ENCODE results near the gene PSORS1C2. TPM values are rescaled to one million over a fixed set of nuclear protein-coding genes. Genes with fewer than 3 reads are reported as not detected.

Gene PSORS1C2
- total RNA-seq, 1 experiment from 2014 or later, result not detected

DNA sequence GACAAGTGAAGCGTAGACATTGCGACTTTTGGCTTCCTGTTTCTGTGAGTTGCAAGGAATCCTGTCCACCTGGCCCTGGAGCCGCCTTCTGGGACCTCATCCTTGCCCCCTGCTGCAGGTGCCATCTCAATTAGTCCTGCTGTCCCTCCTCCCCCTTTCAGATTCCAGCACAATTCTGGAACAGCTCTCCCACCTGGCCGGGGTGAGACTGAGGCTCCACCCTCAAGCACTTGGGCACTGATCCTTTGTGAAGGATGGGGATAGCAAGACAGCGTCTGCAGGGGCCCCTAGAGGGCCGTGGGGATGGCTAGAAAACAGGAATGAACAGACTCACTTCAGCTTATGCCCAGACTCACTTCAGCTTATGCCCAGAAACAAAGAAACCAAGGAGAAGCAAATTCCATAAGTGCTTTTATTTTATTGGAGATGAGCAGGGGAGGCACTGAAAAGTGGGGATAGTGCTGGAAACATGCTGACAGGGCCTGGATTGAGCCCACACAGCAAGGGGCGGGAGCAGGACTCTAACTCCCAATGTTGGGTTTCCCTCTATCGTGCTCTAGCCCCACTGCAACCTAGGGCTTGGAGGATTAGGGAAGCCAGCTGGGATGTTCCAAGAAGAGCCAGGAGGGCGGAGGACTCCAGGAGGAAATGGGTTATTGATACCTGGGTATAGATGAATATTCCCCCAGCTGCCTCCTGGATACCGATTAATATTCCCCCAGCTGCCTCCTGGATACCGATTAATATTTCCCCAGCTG lies 27.9 kb downstream of the PSORS1C2 start:
- no TSS peak for BruUV-seq (replicated peaks)
- POLR2A ChIA-PET (ENCODE audit: unreplicated experiment), result interaction anchor here (0.6 kb wide), 2 partner anchors 204 to 520 kb away, joined by 4 to 6 read pairs; no protein-coding TSS in a partner anchor
- H3F3A ChIP-seq (ENCODE audit: insufficient read depth, low read depth), result peaks cover 11% of the 10 kb centered on the region
- H3K4me3 ChIP-seq, result no peak overlapping the region
- no peaks in the 10 kb centered on the region for H4K20me1 ChIP-seq (ENCODE audit: insufficient read depth)
- no peaks in the 10 kb centered on the region for H3K36me3 ChIP-seq (ENCODE audit: low read depth)
- DNase-seq, result no peak
- CTCF ChIA-PET, result interaction anchor here (0.6 kb wide), 2 partner anchors 14 to 27 kb away, joined by 3 to 11 read pairs; no protein-coding TSS in a partner anchor
- H3K27ac ChIP-seq, result no peak overlapping the region
- H3K4me1 ChIP-seq (replicated peaks; ENCODE audit: insufficient read depth), result peaks cover 41% of the 10 kb centered on the region
- no peaks in the 10 kb centered on the region for H3K9me3 ChIP-seq (ENCODE audit: insufficient read depth, low read depth)
- intact Hi-C loops (cut with micrococcal nuclease; ENCODE audit: unreplicated experiment), result no loop called here
- no peaks in the 10 kb centered on the region for H3K27me3 ChIP-seq (ENCODE audit: insufficient read depth, low read depth)
- peaks cover 2% of the 10 kb centered on the region for H3K79me2 ChIP-seq (ENCODE audit: low read depth)
- no peak overlapping the region for H3K4me2 ChIP-seq
- no peak overlapping the region for H2AFZ ChIP-seq
- no peaks in the 10 kb centered on the region for H3K9me2 ChIP-seq (ENCODE audit: insufficient read depth)
- TF ChIP-seq, protein P1, sequence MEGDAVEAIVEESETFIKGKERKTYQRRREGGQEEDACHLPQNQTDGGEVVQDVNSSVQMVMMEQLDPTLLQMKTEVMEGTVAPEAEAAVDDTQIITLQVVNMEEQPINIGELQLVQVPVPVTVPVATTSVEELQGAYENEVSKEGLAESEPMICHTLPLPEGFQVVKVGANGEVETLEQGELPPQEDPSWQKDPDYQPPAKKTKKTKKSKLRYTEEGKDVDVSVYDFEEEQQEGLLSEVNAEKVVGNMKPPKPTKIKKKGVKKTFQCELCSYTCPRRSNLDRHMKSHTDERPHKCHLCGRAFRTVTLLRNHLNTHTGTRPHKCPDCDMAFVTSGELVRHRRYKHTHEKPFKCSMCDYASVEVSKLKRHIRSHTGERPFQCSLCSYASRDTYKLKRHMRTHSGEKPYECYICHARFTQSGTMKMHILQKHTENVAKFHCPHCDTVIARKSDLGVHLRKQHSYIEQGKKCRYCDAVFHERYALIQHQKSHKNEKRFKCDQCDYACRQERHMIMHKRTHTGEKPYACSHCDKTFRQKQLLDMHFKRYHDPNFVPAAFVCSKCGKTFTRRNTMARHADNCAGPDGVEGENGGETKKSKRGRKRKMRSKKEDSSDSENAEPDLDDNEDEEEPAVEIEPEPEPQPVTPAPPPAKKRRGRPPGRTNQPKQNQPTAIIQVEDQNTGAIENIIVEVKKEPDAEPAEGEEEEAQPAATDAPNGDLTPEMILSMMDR (conservative IDR thresholded peaks at IDR 0.05), result no peak
- no peak for TF ChIP-seq EZH2 (IDR thresholded peaks at IDR 0.05; ENCODE audit: low read depth)

DNA sequence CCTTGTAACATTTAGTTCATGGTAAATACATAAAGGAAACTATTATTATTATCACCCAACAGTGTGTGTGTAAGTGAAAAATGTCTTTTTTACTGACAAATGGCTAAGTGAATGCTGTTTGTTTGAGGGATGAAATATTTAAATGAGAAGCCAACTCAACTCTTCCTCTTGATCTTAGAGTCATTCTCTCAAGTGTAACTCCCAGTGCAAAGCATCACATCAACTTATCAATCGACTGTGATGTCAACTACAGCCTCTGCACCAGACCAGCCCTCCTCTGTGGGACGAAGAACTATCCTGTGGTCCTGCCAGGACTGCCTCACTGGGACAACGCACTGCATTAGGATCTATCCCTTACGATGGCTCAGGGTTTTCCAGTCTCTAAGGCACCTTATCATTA lies 31.8 kb downstream of the PSORS1C2 start:
- Histone ChIP-seq H3K36me3 (ENCODE audit: low read depth) (no peaks in the 10 kb centered on the region), H3K9me3 (ENCODE audit: insufficient read depth, low read depth) (no peaks in the 10 kb centered on the region), H3K4me3 (no peak overlapping the region), H3K4me2 (no peak overlapping the region), H3K27ac (no peak overlapping the region), H3K79me2 (ENCODE audit: low read depth) (no peaks in the 10 kb centered on the region), H3K4me1 (replicated peaks; ENCODE audit: insufficient read depth) (peaks cover 7% of the 10 kb centered on the region), H3F3A (ENCODE audit: insufficient read depth, low read depth) (no peaks in the 10 kb centered on the region), H2AFZ (no peak overlapping the region), H3K9me2 (ENCODE audit: insufficient read depth) (no peaks in the 10 kb centered on the region), H4K20me1 (ENCODE audit: insufficient read depth) (no peaks in the 10 kb centered on the region), H3K27me3 (ENCODE audit: insufficient read depth, low read depth) (no peaks in the 10 kb centered on the region)
- TF ChIP-seq EZH2 (IDR thresholded peaks at IDR 0.05; ENCODE audit: low read depth), result no peak
- TF ChIP-seq, protein P1 (conservative IDR thresholded peaks at IDR 0.05), result no peak
- CTCF ChIA-PET, result no interaction called here
- no peak for DNase-seq
- POLR2A ChIA-PET (ENCODE audit: unreplicated experiment), result no interaction called here
- intact Hi-C loops (cut with micrococcal nuclease; ENCODE audit: unreplicated experiment), result no loop called here
- no TSS peak for BruUV-seq (replicated peaks)

DNA sequence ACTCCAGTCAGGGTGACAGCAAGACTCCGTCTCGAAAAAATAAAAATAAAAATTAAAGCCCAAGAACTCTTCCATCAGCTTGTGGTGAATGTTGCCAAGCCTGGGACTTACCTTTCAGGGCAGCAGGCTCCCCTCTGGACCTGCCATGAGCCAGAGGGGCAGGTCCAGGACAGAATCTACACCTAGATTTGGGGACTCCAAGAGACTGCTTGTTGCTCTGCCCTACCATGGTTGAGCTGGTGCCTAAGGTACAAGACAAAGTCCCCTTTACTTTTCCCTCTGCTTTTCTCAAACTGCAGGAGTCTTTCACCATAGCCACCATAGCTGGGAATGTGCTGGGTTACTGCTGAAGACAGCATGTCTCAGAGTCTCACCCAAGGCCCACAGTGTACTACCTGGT lies 35.7 kb downstream of the PSORS1C2 start:
- TF ChIP-seq, protein P1 (conservative IDR thresholded peaks at IDR 0.05), result no peak
- TF ChIP-seq EZH2 (IDR thresholded peaks at IDR 0.05; ENCODE audit: low read depth), result no peak

More for the DNA sequence above, 35.7 kb downstream of the PSORS1C2 start:
- no peak overlapping the region for H3K4me2 ChIP-seq
- H2AFZ ChIP-seq, result no peak overlapping the region
- POLR2A ChIA-PET (ENCODE audit: unreplicated experiment), result interaction anchor here (0.6 kb wide), 1 partner anchor 320 kb away, joined by 4 read pairs; no protein-coding TSS in a partner anchor
- no peaks in the 10 kb centered on the region for H3K27me3 ChIP-seq (ENCODE audit: insufficient read depth, low read depth)
- no peak for DNase-seq
- no peaks in the 10 kb centered on the region for H3K9me3 ChIP-seq (ENCODE audit: insufficient read depth, low read depth)
- H3K79me2 ChIP-seq (ENCODE audit: low read depth), result no peaks in the 10 kb centered on the region
- peaks cover 5% of the 10 kb centered on the region; the same call in 1 of the 2 replicates for H3F3A ChIP-seq (ENCODE audit: insufficient read depth, low read depth)
- intact Hi-C loops (cut with micrococcal nuclease; ENCODE audit: unreplicated experiment), result no loop called here
- H3K27ac ChIP-seq, result no peak overlapping the region
- BruUV-seq (replicated peaks), result no TSS peak
- no peak overlapping the region for H3K4me3 ChIP-seq
- no peaks in the 10 kb centered on the region for H3K36me3 ChIP-seq (ENCODE audit: low read depth)
- H3K9me2 ChIP-seq (ENCODE audit: insufficient read depth), result no peaks in the 10 kb centered on the region
- no peaks in the 10 kb centered on the region for H3K4me1 ChIP-seq (replicated peaks; ENCODE audit: insufficient read depth)
- no peaks in the 10 kb centered on the region for H4K20me1 ChIP-seq (ENCODE audit: insufficient read depth)
- CTCF ChIA-PET, result interaction anchor here (0.6 to 1.5 kb wide), 3 partner anchors 11 to 44 kb away, joined by 3 to 4 read pairs (median 4); no protein-coding TSS in a partner anchor

Data from PC-9 (cell line).